K562 (cell line): ENCODE measurements around the gene LIMCH1. TPM values are rescaled to one million over a fixed set of nuclear protein-coding genes. Genes with fewer than 3 reads are reported as not detected.
"Not testable (repeated sequence)": the region's sequence is repeated elsewhere in the genome, so short reads cannot be mapped to it uniquely, and the experiment has no call there.

Experiments used
- ATAC-seq: fragments of 200-7000 bp; cut with Tn5 transposase; 3 replicates; pipeline ENCODE4 v1.9.1; 2020; ENCODE audit warnings: moderate library complexity
- BruUV-seq: library from RNA; stranded (reverse); fragments of 400-500 nt; replicated peaks from 2 replicates; lab custom pipeline; 2021; lab: Mats Ljungman, UMichigan
- CTCF ChIA-PET: fragments of 300-600 bp; formaldehyde crosslinking; extraction: SDS; loops from one replicate; lab custom pipeline; 2021; ENCODE audit warnings: low intra/inter-chr PET ratio; lab: Yijun Ruan, JAX
- POLR2A ChIA-PET: fragments of 300-600, 350-650 bp; sonication (Branson Sonifier 250); formaldehyde crosslinking; extraction: SDS; loops from one replicate; lab custom pipeline; 2021; ENCODE audit warnings: antibody characterized with exemption, inconsistent platforms; lab: Yijun Ruan, JAX
- DNase-seq, 4 experiments: peaks; one replicate each; pipeline versions ENCODE4 v3.0.0 to v3.0.0-alpha.2; 2011 to 2018; ENCODE audit warnings: low spot score in 3 of 4, mixed read lengths in 3 of 4; ENCODE audit errors: extremely low read depth in 1 of 4
- FAIRE-seq: peaks from 2 replicates; lab custom pipeline; 2011; peaks lifted over from hg19 to GRCh38; lab: Jason Lieb, UNC
- H2AFZ ChIP-seq: 2 replicates; pipeline ENCODE4 v1.6.0; 2011; ENCODE audit warnings: low read depth, low read length, control low read depth, inconsistent platforms
- H3K27ac ChIP-seq: fragments of 200-600 bp; 3 replicates; pipeline ENCODE4 v1.8.0; 2011; ENCODE audit warnings: low read depth, mild to moderate bottlenecking, control low read depth, inconsistent platforms, low read length, moderate library complexity, mixed read lengths; ENCODE audit errors: extremely low read depth
- H3K27me3 ChIP-seq, 2 experiments: fragments of 300-600 bp in 1 of 2; 2 replicates in 1 of 2; 3 replicates in 1 of 2; pipeline versions ENCODE4 v1.6.0 to v1.8.0; 2011; ENCODE audit warnings: inconsistent platforms in 2 of 2, low read length in 2 of 2, mild to moderate bottlenecking in 1 of 2, mixed read lengths in 1 of 2, moderate library complexity in 1 of 2; ENCODE audit not compliant: control insufficient read depth in 2 of 2, insufficient read depth in 2 of 2
- H3K36me3 ChIP-seq: fragments of 300-600 bp; 3 replicates; pipeline ENCODE4 v1.8.0; 2011; ENCODE audit warnings: mild to moderate bottlenecking, low read length, inconsistent platforms; ENCODE audit not compliant: control insufficient read depth, insufficient read depth
- H3K4me1 ChIP-seq, 2 experiments: fragments of 200-600 bp in 1 of 2; replicated peaks in 1 of 2; 2 replicates in 1 of 2; 3 replicates in 1 of 2; pipeline versions ENCODE4 v1.5.1 to v1.8.0; 2011; ENCODE audit warnings: inconsistent platforms in 2 of 2, low read length in 2 of 2, mild to moderate bottlenecking in 1 of 2, mixed read lengths in 1 of 2, moderate library complexity in 1 of 2; ENCODE audit not compliant: control insufficient read depth in 2 of 2, insufficient read depth in 2 of 2
- H3K4me2 ChIP-seq: 2 replicates; pipeline ENCODE4 v1.6.1; 2011; ENCODE audit warnings: low read length, control low read depth, inconsistent platforms, mixed read lengths; ENCODE audit not compliant: insufficient read depth
- H3K4me3 ChIP-seq: fragments of 200-600 bp; sonication (generic), shearing (Covaris generic); 2 replicates; pipeline ENCODE4 v1.5.1; 2016; ENCODE audit warnings: control low read depth, inconsistent platforms
- H3K79me2 ChIP-seq: fragments of 200-600 bp; 3 replicates; pipeline ENCODE4 v1.8.0; 2011; ENCODE audit warnings: low read length, inconsistent platforms; ENCODE audit not compliant: control insufficient read depth, insufficient read depth
- H3K9ac ChIP-seq, 2 experiments: 2 replicates each; pipeline versions ENCODE4 v1.6.0 to v1.6.1; 2011; ENCODE audit warnings: low read depth in 2 of 2, low read length in 2 of 2, control low read depth in 1 of 2, inconsistent platforms in 1 of 2, mild to moderate bottlenecking in 1 of 2, mixed read lengths in 1 of 2; ENCODE audit not compliant: insufficient read depth in 1 of 2
- H3K9me1 ChIP-seq: one replicate; pipeline ENCODE4 v1.6.0; 2011; ENCODE audit warnings: inconsistent platforms, mild to moderate bottlenecking, low read length, moderate library complexity; ENCODE audit not compliant: control insufficient read depth, insufficient read depth
- H3K9me3 ChIP-seq: replicated peaks from 2 replicates; pipeline ENCODE4 v1.5.1; 2011; ENCODE audit warnings: low read depth, low read length, inconsistent platforms; ENCODE audit not compliant: control insufficient read depth, insufficient read depth
- H4K20me1 ChIP-seq: replicated peaks from 2 replicates; pipeline ENCODE4 v1.6.1; 2011; ENCODE audit warnings: low read length, inconsistent platforms, mixed read lengths; ENCODE audit not compliant: control insufficient read depth, insufficient read depth
- ZKSCAN8 ChIP-seq: fragments of 200-800 bp; sonication (Bioruptor generic); IDR thresholded peaks from 2 replicates; pipeline ENCODE4 v1.6.1; 2016; ENCODE audit warnings: missing genetic modification characterization, missing compliant biosample characterization
- WGBS: fragments of 100-300 bp; shearing (Covaris generic); methylation state at CpG from one replicate; pipeline ENCODE4 v1.1.6; 2016; ENCODE audit warnings: low coverage, mixed read lengths; ENCODE audit not compliant: insufficient coverage; ENCODE audit errors: missing lambda C conversion rate; 5-methylcytosine and 5-hydroxymethylcytosine counted together
- in situ Hi-C: fragments of 300-500 bp; cut with MboI; formaldehyde crosslinking; loops from 4 replicates; pipeline ENCODE4 v1.15.0; 2018; ENCODE audit warnings: inconsistent platforms, mixed read lengths
- intact Hi-C: fragments of 100-400 bp; cut with micrococcal nuclease; formaldehyde crosslinking; loops from 2 replicates; pipeline ENCODE4 v1.14.2; 2022
- polyA plus RNA-seq, 8 experiments: library from polyadenylated mRNA; depleted of rRNA in 4 of 8; stranded (reverse) in 5 of 8; unstranded in 3 of 8; fragments of >200 nt; fragmentation: Nextera tagmentation in 2 of 8; fragmentation: Illumina TruSeq in 1 of 8; extraction: Ambion mirVana in 2 of 8; extraction: Trizol in 1 of 8; gene quantifications; 2 replicates each; pipeline versions ENCODE4 v1.2.1 to v1.2.3, GENCODE V29; 2011 to 2014; ENCODE audit warnings: inconsistent platforms in 1 of 8, missing spikeins in 1 of 8
- total RNA-seq, 7 experiments: library from RNA; depleted of rRNA in 6 of 7; stranded (reverse); fragments of >200 nt in 6 of 7; fragmentation: Illumina TruSeq in 2 of 7; extraction: Trizol in 2 of 7; gene quantifications; 2 replicates each; pipeline versions ENCODE4 v1.2.1 to v1.2.3, GENCODE V29; 2011 to 2021; ENCODE audit warnings: low replicate concordance in 1 of 7

LIMCH1 gene
- total and polyA plus RNA-seq, 9 of the 15 experiments (the other 6 are each of a cell fraction or from before 2014, with no cell fraction given) = 0.35 TPM; not detected in 8

- H3K9me1 ChIP-seq, H3K36me3 ChIP-seq, H3K79me2 ChIP-seq, H3K4me3 ChIP-seq, POLR2A ChIA-PET, H3K9me3 ChIP-seq, H4K20me1 ChIP-seq, ATAC-seq, H3K9ac ChIP-seq, FAIRE-seq, DNase-seq, H3K27ac ChIP-seq, H3K4me2 ChIP-seq, H3K4me1 ChIP-seq, CTCF ChIA-PET, BruUV-seq, H3K27me3 ChIP-seq, H2AFZ ChIP-seq, intact Hi-C loops: not testable (repeated sequence)
- in situ Hi-C loops = loop anchor here (10.0 kb wide), 1 partner anchor 366 kb away; no protein-coding TSS in a partner anchor
Observed at GRCh38 chr4:41651150-41651549, 113.2 kb downstream of the LIMCH1 start.

DNA sequence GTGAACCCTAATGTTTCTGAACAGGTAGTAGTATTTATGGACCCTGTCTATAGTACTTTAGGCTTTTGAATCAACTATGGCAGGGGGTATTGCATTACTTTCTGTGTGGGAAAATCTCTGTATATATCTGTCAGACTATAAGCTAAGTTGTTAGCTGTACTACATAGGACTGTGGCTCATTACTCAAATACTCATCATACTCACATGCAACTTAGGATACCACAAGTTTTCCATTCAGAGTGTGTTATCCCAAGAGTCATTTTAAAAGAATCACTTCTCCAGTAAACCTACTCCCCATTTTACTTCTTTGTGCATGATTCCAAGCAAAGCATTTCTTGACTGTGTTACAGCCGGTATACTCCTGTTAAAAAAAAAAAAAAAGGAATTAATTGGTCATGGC, 115.0 kb downstream of the LIMCH1 start:
- H3K9me1 ChIP-seq = no peaks in the 10 kb centered on the region
- H3K27ac ChIP-seq = no peak overlapping the region
- ATAC-seq (no peak), DNase-seq (no peak), FAIRE-seq (no peak)
- WGBS = 0% methylated on average over 1 of the region's 1 CpG
- H3K4me3 ChIP-seq = no peak overlapping the region
- no peak overlapping the region for H2AFZ ChIP-seq
- no peaks in the 10 kb centered on the region for H3K4me1 ChIP-seq
- H3K27me3 ChIP-seq = peaks cover 0 to 6% of the 10 kb centered on the region in 2 experiments; a peak in 3 of 5 replicates
- CTCF ChIA-PET = no interaction called here
- no peaks in the 10 kb centered on the region for H3K9me3 ChIP-seq
- no peaks in the 10 kb centered on the region for H3K36me3 ChIP-seq
- H3K4me2 ChIP-seq = no peak overlapping the region
- TF ChIP-seq ZKSCAN8 = no peak
- H3K79me2 ChIP-seq = no peaks in the 10 kb centered on the region
- no peak overlapping the region for H3K9ac ChIP-seq
- intact Hi-C loops (no loop called here), in situ Hi-C loops (loop anchor here (10.0 kb wide), 1 partner anchor 368 kb away; no protein-coding TSS in a partner anchor)
- POLR2A ChIA-PET = interaction anchor here (0.5 kb wide), 1 partner anchor 50 kb away, joined by 5 read pairs; no protein-coding TSS in a partner anchor
- BruUV-seq = no TSS peak
- no peaks in the 10 kb centered on the region for H4K20me1 ChIP-seq
